Fibroblast of the aortic adventitia (primary cell): ENCODE results near the gene PCDHGC5. TPM values are rescaled to one million over a fixed set of nuclear protein-coding genes. Genes with fewer than 3 reads are reported as not detected.

ENCODE experiments used
- DNase-seq: peaks from one replicate; pipeline ENCODE4 v3.0.0-alpha.2; 2010; ENCODE audit warnings: low read depth
- H3K4me3 ChIP-seq: 2 replicates; pipeline ENCODE4 v1.5.1; 2011; ENCODE audit warnings: low read depth, mild to moderate bottlenecking, control low read depth, low read length, moderate library complexity
- total RNA-seq: library from RNA; depleted of rRNA; stranded (reverse); fragments of >200 nt; gene quantifications from 2 replicates; pipeline ENCODE4 v1.2.3, GENCODE V29; 2012; ENCODE audit warnings: low replicate concordance
- TF ChIP-seq, protein P1 (sequence below): IDR thresholded peaks from 2 replicates; pipeline ENCODE4 v1.5.1; 2011; ENCODE audit warnings: mild to moderate bottlenecking, low read length, control low read depth, inconsistent platforms; ENCODE audit not compliant: insufficient read depth

The PCDHGC5 gene
- total RNA-seq, 1 donor = 7.0 TPM

DNA sequence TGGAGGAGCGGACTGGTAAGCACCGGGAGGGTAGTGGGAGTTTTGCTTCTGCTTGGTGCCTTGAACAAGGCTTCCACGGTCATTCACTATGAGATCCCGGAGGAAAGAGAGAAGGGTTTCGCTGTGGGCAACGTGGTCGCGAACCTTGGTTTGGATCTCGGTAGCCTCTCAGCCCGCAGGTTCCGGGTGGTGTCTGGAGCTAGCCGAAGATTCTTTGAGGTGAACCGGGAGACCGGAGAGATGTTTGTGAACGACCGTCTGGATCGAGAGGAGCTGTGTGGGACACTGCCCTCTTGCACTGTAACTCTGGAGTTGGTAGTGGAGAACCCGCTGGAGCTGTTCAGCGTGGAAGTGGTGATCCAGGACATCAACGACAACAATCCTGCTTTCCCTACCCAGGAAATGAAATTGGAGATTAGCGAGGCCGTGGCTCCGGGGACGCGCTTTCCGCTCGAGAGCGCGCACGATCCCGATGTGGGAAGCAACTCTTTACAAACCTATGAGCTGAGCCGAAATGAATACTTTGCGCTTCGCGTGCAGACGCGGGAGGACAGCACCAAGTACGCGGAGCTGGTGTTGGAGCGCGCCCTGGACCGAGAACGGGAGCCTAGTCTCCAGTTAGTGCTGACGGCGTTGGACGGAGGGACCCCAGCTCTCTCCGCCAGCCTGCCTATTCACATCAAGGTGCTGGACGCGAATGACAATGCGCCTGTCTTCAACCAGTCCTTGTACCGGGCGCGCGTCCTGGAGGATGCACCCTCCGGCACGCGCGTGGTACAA, 12.6 kb upstream of the PCDHGC5 start:
- H3K4me3 ChIP-seq = peak overlapping the region; percentile 89
- TF ChIP-seq, protein P1, sequence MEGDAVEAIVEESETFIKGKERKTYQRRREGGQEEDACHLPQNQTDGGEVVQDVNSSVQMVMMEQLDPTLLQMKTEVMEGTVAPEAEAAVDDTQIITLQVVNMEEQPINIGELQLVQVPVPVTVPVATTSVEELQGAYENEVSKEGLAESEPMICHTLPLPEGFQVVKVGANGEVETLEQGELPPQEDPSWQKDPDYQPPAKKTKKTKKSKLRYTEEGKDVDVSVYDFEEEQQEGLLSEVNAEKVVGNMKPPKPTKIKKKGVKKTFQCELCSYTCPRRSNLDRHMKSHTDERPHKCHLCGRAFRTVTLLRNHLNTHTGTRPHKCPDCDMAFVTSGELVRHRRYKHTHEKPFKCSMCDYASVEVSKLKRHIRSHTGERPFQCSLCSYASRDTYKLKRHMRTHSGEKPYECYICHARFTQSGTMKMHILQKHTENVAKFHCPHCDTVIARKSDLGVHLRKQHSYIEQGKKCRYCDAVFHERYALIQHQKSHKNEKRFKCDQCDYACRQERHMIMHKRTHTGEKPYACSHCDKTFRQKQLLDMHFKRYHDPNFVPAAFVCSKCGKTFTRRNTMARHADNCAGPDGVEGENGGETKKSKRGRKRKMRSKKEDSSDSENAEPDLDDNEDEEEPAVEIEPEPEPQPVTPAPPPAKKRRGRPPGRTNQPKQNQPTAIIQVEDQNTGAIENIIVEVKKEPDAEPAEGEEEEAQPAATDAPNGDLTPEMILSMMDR = no peak
- peak; percentile 84 for DNase-seq

DNA sequence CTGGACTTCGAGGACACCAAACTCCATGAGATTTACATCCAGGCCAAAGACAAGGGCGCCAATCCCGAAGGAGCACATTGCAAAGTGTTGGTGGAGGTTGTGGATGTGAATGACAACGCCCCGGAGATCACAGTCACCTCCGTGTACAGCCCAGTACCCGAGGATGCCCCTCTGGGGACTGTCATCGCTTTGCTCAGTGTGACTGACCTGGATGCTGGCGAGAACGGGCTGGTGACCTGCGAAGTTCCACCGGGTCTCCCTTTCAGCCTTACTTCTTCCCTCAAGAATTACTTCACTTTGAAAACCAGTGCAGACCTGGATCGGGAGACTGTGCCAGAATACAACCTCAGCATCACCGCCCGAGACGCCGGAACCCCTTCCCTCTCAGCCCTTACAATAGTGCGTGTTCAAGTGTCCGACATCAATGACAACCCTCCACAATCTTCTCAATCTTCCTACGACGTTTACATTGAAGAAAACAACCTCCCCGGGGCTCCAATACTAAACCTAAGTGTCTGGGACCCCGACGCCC, 11.8 kb upstream of the PCDHGC5 start:
- TF ChIP-seq, protein P1 = no peak
- DNase-seq = no peak
- H3K4me3 ChIP-seq = peak overlapping the region; percentile 89

DNA sequence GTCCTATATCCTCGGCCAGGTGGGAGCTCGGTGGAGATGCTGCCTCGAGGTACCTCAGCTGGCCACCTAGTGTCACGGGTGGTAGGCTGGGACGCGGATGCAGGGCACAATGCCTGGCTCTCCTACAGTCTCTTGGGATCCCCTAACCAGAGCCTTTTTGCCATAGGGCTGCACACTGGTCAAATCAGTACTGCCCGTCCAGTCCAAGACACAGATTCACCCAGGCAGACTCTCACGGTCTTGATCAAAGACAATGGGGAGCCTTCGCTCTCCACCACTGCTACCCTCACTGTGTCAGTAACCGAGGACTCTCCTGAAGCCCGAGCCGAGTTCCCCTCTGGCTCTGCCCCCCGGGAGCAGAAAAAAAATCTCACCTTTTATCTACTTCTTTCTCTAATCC, 11.1 kb upstream of the PCDHGC5 start:
- DNase-seq = peak; percentile 27
- TF ChIP-seq, protein P1 = no peak
- H3K4me3 ChIP-seq = peak overlapping the region; percentile 89

DNA sequence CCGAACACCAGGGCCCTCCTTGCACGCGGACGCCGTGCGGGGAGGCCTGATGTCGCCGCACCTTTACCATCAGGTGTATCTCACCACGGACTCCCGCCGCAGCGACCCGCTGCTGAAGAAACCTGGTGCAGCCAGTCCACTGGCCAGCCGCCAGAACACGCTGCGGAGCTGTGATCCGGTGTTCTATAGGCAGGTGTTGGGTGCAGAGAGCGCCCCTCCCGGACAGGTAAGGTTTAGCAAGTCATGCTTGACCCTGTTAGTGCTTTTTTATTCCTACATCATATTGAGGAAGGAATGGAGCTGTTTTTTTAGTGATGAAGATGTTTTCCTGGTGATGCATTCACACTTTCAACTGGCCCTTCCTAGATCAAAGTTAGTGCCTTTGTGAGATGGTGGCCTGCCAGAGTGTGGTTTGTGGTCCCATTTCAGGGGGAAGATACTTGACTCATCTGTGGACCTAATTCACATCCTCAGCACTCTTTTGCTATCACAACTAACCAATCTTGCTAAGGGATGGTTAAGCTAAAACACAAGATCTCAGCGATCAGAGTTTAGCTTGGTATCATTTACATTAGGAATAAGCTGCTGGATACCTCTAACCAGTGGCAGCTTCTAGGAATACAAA, 10.4 kb upstream of the PCDHGC5 start:
- H3K4me3 ChIP-seq = peak overlapping the region; percentile 89
- TF ChIP-seq, protein P1 = peak; percentile 43
- no peak for DNase-seq

DNA sequence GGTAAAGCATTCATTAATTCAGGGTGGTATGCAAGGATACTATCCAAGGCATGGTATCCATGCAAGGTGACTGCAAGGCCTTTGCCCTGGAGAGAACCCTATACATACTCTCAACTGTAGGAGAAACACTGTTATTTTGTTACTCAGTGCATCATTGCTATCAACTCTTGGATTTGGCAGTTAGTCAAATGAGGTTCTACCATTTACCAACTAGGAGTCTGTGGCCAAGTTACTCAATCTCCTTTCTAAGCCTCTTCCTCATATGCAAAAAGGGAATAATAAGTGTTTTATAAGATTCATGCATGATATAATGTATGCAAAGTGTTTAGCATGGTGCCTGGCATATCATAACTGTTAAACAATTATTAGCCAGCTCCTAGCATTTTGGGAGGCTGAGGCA, 9.1 kb upstream of the PCDHGC5 start:
- DNase-seq = peak; percentile 62
- TF ChIP-seq, protein P1 = no peak

DNA sequence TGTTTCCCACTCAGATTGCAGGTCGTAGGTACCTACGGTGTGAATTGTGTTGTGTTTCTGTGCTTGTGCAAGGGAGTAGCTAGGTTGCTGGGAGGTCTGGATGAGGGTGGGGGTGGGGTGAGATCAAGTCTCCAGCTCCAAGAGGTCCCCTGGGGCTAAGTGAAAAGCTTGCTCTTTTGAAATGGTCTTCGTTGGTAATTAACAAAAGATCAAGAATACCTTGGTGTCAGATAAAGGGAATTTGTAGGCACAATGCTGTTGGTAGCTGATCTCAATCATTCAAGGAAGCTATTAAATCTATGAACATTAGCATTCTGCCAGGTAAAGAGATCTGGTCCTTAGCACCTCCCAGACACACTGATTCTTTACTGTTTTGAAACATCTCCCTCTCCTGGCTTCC, 5.0 kb upstream of the PCDHGC5 start:
- H3K4me3 ChIP-seq = no peak overlapping the region
- no peak for DNase-seq
- TF ChIP-seq, protein P1 = no peak

More for the DNA sequence above, 9.1 kb upstream of the PCDHGC5 start:
- peak overlapping the region; percentile 61 for H3K4me3 ChIP-seq
